ENCODE results near the gene MYO1C.
"Not testable (repeated sequence)": the region's sequence is repeated elsewhere in the genome, so short reads cannot be mapped to it uniquely, and the experiment has no call there.

The MYO1C gene

GRCh38 chr17:1464186-1464585 lies 28.3 kb downstream of the MYO1C start:
- DNase-seq (ENCODE audit: low spot score), result no peak

- no peak for DNase-seq (ENCODE audit: low spot score)
Measured at GRCh38 chr17:1462164-1463112, 30.0 kb downstream of the MYO1C start.

GRCh38 chr17:1461198-1461944 lies 31.1 kb downstream of the MYO1C start:
- DNase-seq (ENCODE audit: low spot score), result no peak

- no peak for DNase-seq (ENCODE audit: low spot score)
Measured at GRCh38 chr17:1460233-1460632, 32.3 kb downstream of the MYO1C start.

GRCh38 chr17:1455797-1456599 lies 36.5 kb downstream of the MYO1C start, which contains the start of gene CRK:
Gene CRK (minus strand): TSS chr17:1456232. CDS start chr17:1456117, 115 bp downstream.
- DNase-seq (ENCODE audit: low spot score), result peak; percentile 98

- peak; percentile 21 for DNase-seq (ENCODE audit: low spot score)
Measured at GRCh38 chr17:1455291-1455796, 37.1 kb downstream of the MYO1C start.

- no peak for DNase-seq (ENCODE audit: low spot score)
Measured at GRCh38 chr17:1454541-1454940, 37.9 kb downstream of the MYO1C start.

GRCh38 chr17:1453694-1454093 lies 38.8 kb downstream of the MYO1C start:
- not testable (repeated sequence) for DNase-seq (ENCODE audit: low spot score)

- no peak for DNase-seq (ENCODE audit: low spot score)
Measured at GRCh38 chr17:1452836-1453235, 39.6 kb downstream of the MYO1C start.

GRCh38 chr17:1450261-1450660 lies 42.2 kb downstream of the MYO1C start:
- not testable (repeated sequence) for DNase-seq (ENCODE audit: low spot score)

GRCh38 chr17:1449412-1449967 lies 43.0 kb downstream of the MYO1C start:
- no peak for DNase-seq (ENCODE audit: low spot score)

GRCh38 chr17:1447052-1447451 lies 45.4 kb downstream of the MYO1C start:
- no peak for DNase-seq (ENCODE audit: low spot score)

- DNase-seq (ENCODE audit: low spot score), result no peak
Measured at GRCh38 chr17:1446201-1446600, 46.3 kb downstream of the MYO1C start.

- DNase-seq (ENCODE audit: low spot score), result not testable (repeated sequence)
Measured at GRCh38 chr17:1445695-1446094, 46.8 kb downstream of the MYO1C start.

- not testable (repeated sequence) for DNase-seq (ENCODE audit: low spot score)
Measured at GRCh38 chr17:1442721-1443120, 49.8 kb downstream of the MYO1C start.

- DNase-seq (ENCODE audit: low spot score), result no peak
Measured at GRCh38 chr17:1442187-1442586, 50.3 kb downstream of the MYO1C start.

GRCh38 chr17:1440921-1441320 lies 51.6 kb downstream of the MYO1C start:
- DNase-seq (ENCODE audit: low spot score), result no peak

GRCh38 chr17:1438593-1439083 lies 53.8 kb downstream of the MYO1C start:
- no peak for DNase-seq (ENCODE audit: low spot score)

- no peak for DNase-seq (ENCODE audit: low spot score)
Measured at GRCh38 chr17:1435326-1435725, 57.2 kb downstream of the MYO1C start.

GRCh38 chr17:1434150-1434549 lies 58.3 kb downstream of the MYO1C start:
- DNase-seq (ENCODE audit: low spot score), result no peak

- no peak for DNase-seq (ENCODE audit: low spot score)
Measured at GRCh38 chr17:1431631-1432104, 60.8 kb downstream of the MYO1C start.

Data from CD4-positive, alpha-beta T cell treated with Interleukin-6 at 100 ng/mL for 8 hours (primary cell).